Dedifferentiated amniotic fluid mesenchymal stem cell (primary cell): ENCODE results near the gene SP7.
"Not testable (repeated sequence)": the region's sequence is repeated elsewhere in the genome, so short reads cannot be mapped to it uniquely, and the experiment has no call there.

Experiments used
- DNase-seq: peaks from one replicate; pipeline ENCODE4 v3.0.0-alpha.2; 2016; ENCODE audit errors: extremely low spot score

SP7 gene

GRCh38 chr12:53346491-53346890 lies 10.3 kb upstream of the SP7 start:
- DNase-seq: no peak

DNA sequence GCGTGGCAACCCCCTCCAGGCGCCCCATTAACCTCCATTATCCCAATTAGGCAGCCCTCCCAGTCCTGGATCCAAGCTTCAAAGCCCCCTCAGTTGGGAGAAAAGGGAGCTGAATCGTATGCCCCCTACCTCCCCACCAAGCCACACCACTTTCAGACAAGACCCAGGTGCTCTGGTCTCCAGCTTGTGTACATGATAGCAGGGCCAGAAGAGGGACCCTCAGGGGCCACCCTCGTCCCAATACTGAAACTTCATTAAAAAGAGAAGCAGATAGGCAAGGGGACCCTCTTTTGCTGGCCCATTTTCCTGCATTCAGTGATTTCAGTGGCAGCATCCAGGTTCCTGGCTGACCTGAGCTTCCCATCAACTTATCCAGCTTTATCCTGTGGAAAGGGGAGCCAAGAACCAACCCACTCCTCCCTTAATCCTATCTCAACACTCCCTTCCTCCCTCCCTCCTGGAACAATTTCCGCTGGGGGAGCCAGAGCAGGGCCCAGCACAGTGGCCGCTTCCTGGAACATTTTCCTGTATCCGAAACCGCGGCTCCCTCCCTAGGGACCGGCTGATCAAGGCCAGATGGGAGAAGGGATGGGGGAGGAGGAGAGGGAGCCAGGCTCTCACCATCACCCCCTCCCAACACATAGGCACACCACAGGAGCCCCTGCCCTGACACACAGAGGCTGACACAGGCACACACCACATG lies 9.5 kb upstream of the SP7 start:
- DNase-seq: no peak

DNA sequence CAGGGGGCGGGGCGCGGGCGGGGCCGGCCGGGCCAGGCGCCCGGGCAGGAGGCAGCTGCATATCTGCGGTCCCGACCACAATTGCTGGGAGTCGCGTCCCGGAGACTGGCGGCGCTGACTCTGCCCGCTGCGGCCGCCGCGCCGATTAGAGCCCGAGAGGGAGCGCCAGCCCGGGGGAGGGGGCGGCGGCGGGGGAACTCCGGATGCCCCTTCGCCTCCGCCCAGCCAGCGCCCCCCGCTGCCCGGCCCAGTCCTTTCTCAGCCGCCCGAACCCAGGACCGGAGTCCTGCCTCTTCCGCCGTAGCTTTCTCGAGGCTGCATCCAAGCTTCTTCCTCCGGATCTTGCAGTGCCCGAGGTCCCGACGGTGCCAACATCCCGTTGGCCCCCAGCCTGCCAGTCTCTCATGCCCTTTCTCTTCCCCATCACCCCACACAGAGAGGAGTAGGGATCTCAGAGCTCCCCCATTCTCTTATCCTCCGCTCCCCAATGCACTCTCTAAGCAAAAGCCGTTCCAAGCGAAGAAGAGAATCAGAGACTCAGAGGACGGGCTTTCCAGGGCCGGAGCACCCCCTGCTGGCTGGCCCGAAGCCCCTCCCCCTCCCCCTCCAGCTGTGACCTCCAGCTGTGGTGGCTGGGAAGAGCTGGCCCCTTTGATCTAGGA lies 8.8 kb upstream of the SP7 start:
- DNase-seq: peak; percentile 72

GRCh38 chr12:53344487-53344823 lies 8.3 kb upstream of the SP7 start:
- no peak for DNase-seq

DNA sequence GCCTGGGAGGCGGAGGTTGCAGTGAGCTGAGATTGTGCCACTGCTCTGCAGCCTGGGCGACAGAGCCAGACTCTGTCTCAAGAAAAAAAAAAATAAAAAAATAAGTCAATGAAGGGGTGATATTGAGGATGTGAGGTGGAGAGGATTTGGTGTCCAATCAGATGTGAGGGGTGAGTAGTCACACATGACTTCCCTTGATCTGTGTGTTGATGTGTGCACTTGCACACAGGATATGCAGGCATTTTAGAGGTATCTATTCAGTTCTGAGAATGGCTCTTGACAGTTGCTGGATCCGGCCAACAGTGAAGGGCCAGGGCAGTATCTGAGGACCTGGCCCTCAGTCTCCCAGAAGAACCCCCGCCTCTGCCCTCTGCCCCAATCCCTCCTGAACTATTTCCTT lies 7.8 kb upstream of the SP7 start:
- DNase-seq: no peak

- DNase-seq: no peak
These were observed 7.3 kb upstream of the SP7 start for GRCh38 chr12:53343449-53343848.

- no peak for DNase-seq
These were observed 4.2 kb upstream of the SP7 start for GRCh38 chr12:53340398-53340797.

DNA sequence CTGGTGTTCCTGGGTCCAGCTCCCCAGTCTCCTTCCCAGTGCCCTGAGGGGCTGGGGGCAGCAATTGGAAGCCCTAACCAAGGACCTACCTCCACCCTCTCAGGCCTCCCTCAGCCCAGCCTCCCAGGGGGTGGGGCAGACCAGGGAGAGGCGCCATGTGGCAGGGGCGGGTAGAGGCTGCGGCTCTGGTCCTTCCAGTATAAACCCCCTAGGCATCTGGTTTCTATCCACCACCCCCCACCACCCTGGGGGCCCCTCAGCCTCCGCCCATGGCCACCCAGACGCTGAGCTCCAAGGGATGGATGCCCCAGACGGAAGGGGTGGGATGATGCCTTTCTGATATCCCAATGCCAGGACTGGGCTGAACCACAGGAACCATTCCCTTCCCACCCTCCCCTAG lies 2.8 kb upstream of the SP7 start:
- no peak for DNase-seq

- DNase-seq: no peak
These were observed 1.9 kb upstream of the SP7 start for GRCh38 chr12:53338017-53338416.

- no peak for DNase-seq
These were observed 1.3 kb downstream of the SP7 start for GRCh38 chr12:53334822-53335221.

- no peak for DNase-seq
These were observed 2.3 kb downstream of the SP7 start for GRCh38 chr12:53333845-53334244.

DNA sequence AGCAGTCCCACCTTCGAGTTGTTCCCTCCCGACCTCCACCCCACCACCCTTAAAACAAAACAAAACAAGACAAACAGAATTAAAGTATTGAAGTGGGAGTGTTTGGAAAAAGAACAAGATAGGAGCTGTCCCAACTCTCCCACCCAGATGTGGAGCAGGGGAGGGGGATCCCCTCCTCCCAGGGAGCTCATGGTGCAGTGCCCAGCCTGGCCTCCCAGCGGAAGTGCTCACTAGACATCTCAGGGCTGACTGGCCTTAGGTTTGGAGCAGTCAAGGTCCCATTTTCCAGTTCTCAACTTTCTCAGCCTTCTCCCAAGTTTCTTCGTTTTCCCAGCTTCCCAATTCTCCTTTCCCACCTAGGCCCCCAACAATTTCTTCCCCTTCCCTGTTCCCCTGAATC lies 2.9 kb downstream of the SP7 start:
- DNase-seq: no peak

- no peak for DNase-seq
These were observed 3.4 kb downstream of the SP7 start for GRCh38 chr12:53332744-53333143.

DNA sequence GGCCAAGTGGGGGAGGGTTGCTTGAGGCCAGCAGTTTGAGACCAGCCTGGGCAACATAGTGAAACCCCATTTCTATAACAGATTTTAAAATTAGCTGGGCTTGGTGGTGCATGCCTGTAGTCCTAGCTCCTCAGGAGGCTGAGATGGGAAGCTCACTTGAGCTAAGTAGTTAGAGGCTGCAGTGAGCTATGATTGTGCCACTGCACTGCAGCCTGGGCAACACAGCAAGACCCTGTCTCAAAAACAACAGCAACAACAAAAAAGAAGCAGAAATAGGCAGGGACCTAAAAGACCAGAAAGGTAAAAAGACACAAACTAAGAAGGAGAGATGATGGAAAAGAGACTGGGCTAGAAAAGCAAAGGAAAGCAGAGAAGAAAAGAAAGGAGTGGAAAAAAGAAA lies 3.8 kb downstream of the SP7 start:
- not testable (repeated sequence) for DNase-seq

- no peak for DNase-seq
These were observed 5.5 kb downstream of the SP7 start for GRCh38 chr12:53330671-53331070.

GRCh38 chr12:53328043-53328435 lies 8.1 kb downstream of the SP7 start:
- no peak for DNase-seq

DNA sequence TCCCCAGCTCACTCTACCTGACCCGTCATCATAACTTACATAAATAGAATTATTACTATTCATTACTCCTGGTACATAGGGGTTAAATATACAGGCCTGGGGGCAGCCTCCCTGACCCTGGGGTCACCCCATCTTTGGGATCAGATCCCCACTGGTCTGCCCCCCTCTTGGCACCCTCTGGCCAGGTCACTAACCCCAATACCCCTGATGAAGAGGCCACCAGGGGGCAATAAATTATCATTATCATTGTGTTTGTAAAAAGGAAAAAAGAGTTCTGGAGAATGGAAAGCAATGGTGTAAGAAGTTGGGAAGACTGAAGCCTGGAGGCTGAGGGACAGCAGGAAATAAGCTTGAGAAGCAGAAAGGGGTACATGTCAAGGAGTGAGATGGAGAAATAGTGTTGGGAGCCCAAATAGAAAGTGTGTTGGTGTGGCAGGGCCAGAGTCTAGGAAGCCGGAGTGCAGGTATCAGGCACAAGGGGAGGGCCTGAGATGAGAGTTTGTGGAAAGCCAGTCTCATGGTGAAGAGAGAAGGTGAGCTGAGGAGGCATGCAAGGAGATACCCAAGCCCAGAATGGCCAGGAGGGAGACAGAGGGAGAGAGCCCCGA lies 8.6 kb downstream of the SP7 start:
- no peak for DNase-seq

DNA sequence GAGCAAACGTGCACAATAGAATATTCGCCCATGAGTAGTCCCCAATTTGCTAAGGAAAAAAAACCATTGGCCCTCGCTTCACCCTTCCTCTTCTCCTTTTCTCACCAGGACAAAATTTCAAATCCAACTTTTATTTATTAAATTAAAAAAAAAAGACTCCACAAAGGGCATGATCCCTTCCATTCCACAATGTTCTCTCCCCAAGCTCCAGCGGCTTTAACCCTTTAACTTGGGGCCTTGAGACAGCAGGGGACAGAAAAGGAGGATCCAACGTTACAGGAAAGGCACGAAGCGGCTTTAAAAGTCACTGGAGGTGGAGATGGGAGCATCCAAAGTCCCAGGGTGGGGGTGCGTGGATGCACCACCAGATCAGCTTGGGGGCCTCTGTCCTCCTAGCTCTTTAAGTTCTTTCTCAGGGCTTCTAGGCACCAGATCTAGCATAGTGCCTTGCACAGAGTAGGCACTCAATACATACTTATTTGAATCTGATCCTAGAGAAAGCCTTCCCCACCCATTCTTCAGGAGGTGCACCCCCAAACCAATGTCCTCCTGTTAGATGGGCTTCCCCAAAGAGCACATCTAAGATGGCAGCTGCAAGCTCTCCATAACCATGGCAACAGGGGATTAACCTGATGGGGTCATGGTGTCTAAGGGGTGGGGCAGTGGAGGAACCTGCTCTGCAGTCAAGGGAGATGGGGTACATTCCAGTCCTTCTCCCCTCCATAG lies 9.5 kb downstream of the SP7 start:
- DNase-seq: no peak

DNA sequence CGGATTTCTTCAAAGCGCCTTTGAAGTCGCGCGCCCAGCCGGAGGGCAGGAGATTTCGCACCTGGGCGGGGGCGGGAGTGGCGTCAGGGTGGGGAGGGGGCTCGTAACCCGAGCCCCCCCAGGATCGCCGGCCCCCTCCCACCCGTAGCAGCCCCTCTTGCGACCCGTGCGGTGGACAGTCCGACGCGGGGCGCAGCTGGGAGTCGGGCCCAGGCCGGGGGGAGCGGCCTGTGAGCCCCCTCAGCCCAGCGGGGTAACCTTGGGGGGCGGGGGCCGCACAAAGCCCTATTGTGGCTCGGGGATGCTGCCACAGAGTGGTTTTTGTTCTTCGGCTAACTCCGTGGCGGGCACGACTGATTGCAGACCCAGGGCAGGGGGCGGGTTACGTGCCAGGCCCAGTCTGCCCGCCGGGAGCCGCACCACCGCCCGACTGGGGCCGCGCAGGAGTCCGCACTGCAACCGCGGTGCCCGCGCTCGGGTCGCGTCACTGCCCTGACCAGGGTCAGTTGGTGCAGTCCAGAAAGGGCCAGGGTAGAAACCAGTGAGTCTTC lies 10.6 kb downstream of the SP7 start:
- DNase-seq: no peak

GRCh38 chr12:53324779-53325510 lies 11.2 kb downstream of the SP7 start:
- peak; percentile 86 for DNase-seq

DNA sequence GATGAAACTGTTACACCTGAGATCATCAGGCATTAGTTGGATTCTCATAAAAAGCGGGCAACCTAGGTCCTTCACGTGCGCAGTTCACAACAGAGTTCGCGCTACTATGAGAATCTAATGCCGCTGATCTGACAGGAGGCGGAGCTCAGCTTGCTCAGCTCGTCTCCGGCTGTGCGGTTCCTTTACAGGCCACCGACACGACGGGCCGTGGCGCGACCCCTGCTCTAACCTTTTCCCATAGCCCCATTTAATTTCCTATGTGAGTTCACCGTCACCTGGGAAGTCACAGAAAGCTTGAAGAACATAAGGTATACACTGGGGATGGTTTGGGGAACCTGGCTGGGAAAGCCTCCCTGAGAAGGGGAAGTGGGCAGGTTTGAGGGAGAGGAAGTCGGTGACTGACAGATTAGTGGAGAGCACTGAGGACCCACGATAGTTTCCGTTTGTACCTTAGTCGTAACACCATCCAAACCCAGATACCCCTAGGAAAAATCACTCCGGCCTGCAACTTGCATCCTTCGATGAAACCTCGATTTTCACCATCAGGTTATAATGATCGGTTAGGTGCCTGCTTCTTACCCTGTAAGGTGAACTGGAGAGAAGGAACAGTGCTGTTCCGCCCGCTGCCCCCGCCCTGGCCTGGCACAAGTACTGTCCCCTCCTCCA lies 11.9 kb downstream of the SP7 start:
- no peak for DNase-seq
